Neural cell (in vitro differentiated cells): ENCODE data around the gene HAO2. TPM values are rescaled to one million over a fixed set of nuclear protein-coding genes. Genes with fewer than 3 reads are reported as not detected.

Source experiments
- H2AFZ ChIP-seq: fragments of 200-600, 300-800 bp; sonication (generic), shearing (Covaris generic); 2 replicates; pipeline ENCODE4 v1.6.0; 2014; ENCODE audit warnings: low read depth, mild to moderate bottlenecking, antibody characterized with exemption, low read length, moderate library complexity
- H3F3A ChIP-seq: fragments of 200-600 bp; shearing (Covaris generic); 2 replicates; pipeline ENCODE4 v1.6.1; 2016; ENCODE audit warnings: mild to moderate bottlenecking, moderate library complexity, mixed read lengths, antibody characterized with exemption, low read length; ENCODE audit not compliant: insufficient read depth, poor library complexity, severe bottlenecking
- H3K27ac ChIP-seq: fragments of 200-600, 300-800 bp; sonication (generic), shearing (Covaris generic); 2 replicates; pipeline ENCODE4 v1.5.1; 2014; ENCODE audit warnings: mild to moderate bottlenecking, low read length, moderate library complexity
- H3K27me3 ChIP-seq: fragments of 300-800, 200-600 bp; sonication (generic), shearing (Covaris generic); 2 replicates; pipeline ENCODE4 v1.6.0; 2014; ENCODE audit warnings: mild to moderate bottlenecking, low read depth, low read length, moderate library complexity; ENCODE audit not compliant: insufficient read depth
- H3K36me3 ChIP-seq: fragments of 300-800, 200-600 bp; sonication (generic), shearing (Covaris generic); 2 replicates; pipeline ENCODE4 v1.5.1; 2014; ENCODE audit warnings: mild to moderate bottlenecking, antibody characterized with exemption, low read length, moderate library complexity; ENCODE audit not compliant: insufficient read depth
- H3K4me2 ChIP-seq: fragments of 300-800, 200-600 bp; sonication (generic), shearing (Covaris generic); 2 replicates; pipeline ENCODE4 v1.6.0; 2014; ENCODE audit warnings: mild to moderate bottlenecking, low read length
- H3K4me3 ChIP-seq: fragments of 300-800, 200-600 bp; sonication (generic), shearing (Covaris generic); 2 replicates; pipeline ENCODE4 v1.5.1; 2014; ENCODE audit warnings: mild to moderate bottlenecking, low read length, moderate library complexity
- H3K79me2 ChIP-seq: fragments of 200-600 bp; shearing (Covaris generic); replicated peaks from 2 replicates; pipeline ENCODE4 v1.6.0; 2014; ENCODE audit warnings: mild to moderate bottlenecking, low read length, moderate library complexity; ENCODE audit not compliant: insufficient read depth
- H3K9ac ChIP-seq: fragments of 300-800, 200-600 bp; sonication (generic), shearing (Covaris generic); 2 replicates; pipeline ENCODE4 v1.6.1; 2016; ENCODE audit warnings: mild to moderate bottlenecking, low read length, mixed read lengths
- H3K9me2 ChIP-seq: fragments of 200-600 bp; shearing (Covaris generic); 2 replicates; pipeline ENCODE4 v1.6.1; 2016; ENCODE audit warnings: mild to moderate bottlenecking, low read length, mixed read lengths; ENCODE audit not compliant: insufficient read depth
- H3K9me3 ChIP-seq: fragments of 200-600, 300-800 bp; sonication (generic), shearing (Covaris generic); 2 replicates; pipeline ENCODE4 v1.6.1; 2016; ENCODE audit warnings: mild to moderate bottlenecking, mixed run types, low read length, moderate library complexity, mixed read lengths
- H4K20me1 ChIP-seq: fragments of 200-600 bp; shearing (Covaris generic); 2 replicates; pipeline ENCODE4 v1.6.1; 2016; ENCODE audit warnings: mild to moderate bottlenecking, mixed run types; ENCODE audit not compliant: insufficient read depth
- CTCF ChIP-seq: fragments of 450-650 bp; IDR thresholded peaks from 2 replicates; pipeline ENCODE4 v1.5.1; 2014; ENCODE audit warnings: antibody characterized with exemption, mild to moderate bottlenecking, moderate library complexity; ENCODE audit not compliant: poor library complexity, severe bottlenecking
- EP300 ChIP-seq: fragments of 450-650 bp; conservative IDR thresholded peaks from 2 replicates; pipeline ENCODE4 v1.6.1; 2014; ENCODE audit warnings: antibody characterized with exemption, mild to moderate bottlenecking, moderate library complexity; ENCODE audit not compliant: poor library complexity, severe bottlenecking
- EZH2 ChIP-seq: fragments of 200-600, 300-800 bp; shearing (Covaris generic), sonication (generic); IDR thresholded peaks from 2 replicates; pipeline ENCODE4 v1.6.1; 2014; ENCODE audit warnings: antibody characterized with exemption, low read length, borderline replicate concordance, mild to moderate bottlenecking; ENCODE audit not compliant: insufficient read depth, poor library complexity, severe bottlenecking
- MXI1 ChIP-seq: fragments of 450-650 bp; conservative IDR thresholded peaks from 2 replicates; pipeline ENCODE4 v1.6.1; 2014; ENCODE audit warnings: antibody characterized with exemption, mild to moderate bottlenecking; ENCODE audit not compliant: poor library complexity, severe bottlenecking
- POLR2AphosphoS5 ChIP-seq: IDR thresholded peaks from 2 replicates; pipeline ENCODE4 v1.6.1; 2012
- RAD21 ChIP-seq: fragments of 450-650 bp; conservative IDR thresholded peaks from 2 replicates; pipeline ENCODE4 v1.6.1; 2014; ENCODE audit warnings: antibody characterized with exemption, mild to moderate bottlenecking, moderate library complexity
- REST ChIP-seq: IDR thresholded peaks from 2 replicates; pipeline ENCODE4 v1.6.1; 2012; ENCODE audit warnings: borderline replicate concordance
- SMC3 ChIP-seq: fragments of 450-650 bp; conservative IDR thresholded peaks from 2 replicates; pipeline ENCODE4 v1.6.1; 2014; ENCODE audit warnings: antibody characterized with exemption, mild to moderate bottlenecking, moderate library complexity; ENCODE audit not compliant: poor library complexity
- TAF1 ChIP-seq: IDR thresholded peaks from 2 replicates; pipeline ENCODE4 v1.6.1; 2012; ENCODE audit warnings: low read depth
- polyA plus RNA-seq: library from polyadenylated mRNA; depleted of rRNA; stranded (reverse); fragments of >200 nt; gene quantifications from 2 replicates; pipeline ENCODE4 v1.2.3, GENCODE V29; 2014

The HAO2 gene
- polyA plus RNA-seq, 1 donor from 2014 or later, result not detected

- H3K9me2 ChIP-seq, result no peaks in the 10 kb centered on the region
- H3K27me3 ChIP-seq, result no peaks in the 10 kb centered on the region
- H3K36me3 ChIP-seq, result no peaks in the 10 kb centered on the region
- no peak overlapping the region for H2AFZ ChIP-seq
- no peaks in the 10 kb centered on the region for H3K9me3 ChIP-seq
- no peak overlapping the region for H3K4me3 ChIP-seq
- H3F3A ChIP-seq, result no peaks in the 10 kb centered on the region
- no peaks in the 10 kb centered on the region for H4K20me1 ChIP-seq
- no peak overlapping the region for H3K27ac ChIP-seq
- TF ChIP-seq POLR2AphosphoS5 (no peak), RAD21 (no peak), CTCF (no peak), EZH2 (no peak), EP300 (no peak), MXI1 (no peak), TAF1 (no peak)
- H3K4me2 ChIP-seq, result no peak overlapping the region
- H3K79me2 ChIP-seq, result no peaks in the 10 kb centered on the region
- H3K9ac ChIP-seq, result no peak overlapping the region
Observed at GRCh38 chr1:119361205-119361604, 7.4 kb upstream of the HAO2 start.

GRCh38 chr1:119361620-119362344 is 6.8 kb upstream of the HAO2 start:
- Histone ChIP-seq H4K20me1 (no peaks in the 10 kb centered on the region), H3K4me2 (no peak overlapping the region)

More at GRCh38 chr1:119361620-119362344, 6.8 kb upstream of the HAO2 start:
- no peak overlapping the region for H2AFZ ChIP-seq
- H3K9ac ChIP-seq, result no peak overlapping the region
- no peak overlapping the region for H3K4me3 ChIP-seq
- TF ChIP-seq CTCF (no peak), MXI1 (no peak), POLR2AphosphoS5 (no peak), EP300 (no peak), EZH2 (no peak), TAF1 (no peak), RAD21 (no peak), SMC3 (no peak), REST (no peak)
- H3K27me3 ChIP-seq, result no peaks in the 10 kb centered on the region
- no peaks in the 10 kb centered on the region for H3K79me2 ChIP-seq
- H3K9me3 ChIP-seq, result no peaks in the 10 kb centered on the region
- H3F3A ChIP-seq, result no peaks in the 10 kb centered on the region
- no peaks in the 10 kb centered on the region for H3K36me3 ChIP-seq
- no peaks in the 10 kb centered on the region for H3K9me2 ChIP-seq
- H3K27ac ChIP-seq, result no peak overlapping the region
